Choroid plexus epithelial cell (primary cell): ENCODE data around the gene B3GNT3.
A peak's percentile ranks its signal among the peaks of the same experiment; 100 is the strongest.
"Not testable (repeated sequence)": the region's sequence is repeated elsewhere in the genome, so short reads cannot be mapped to it uniquely, and the experiment has no call there.

Experiments used
- DNase-seq: peaks from one replicate; pipeline ENCODE4 v3.0.0-alpha.2; 2010; ENCODE audit warnings: low read depth
- H3K4me3 ChIP-seq: 2 replicates; pipeline ENCODE4 v1.5.1; 2011; ENCODE audit warnings: low read depth, mild to moderate bottlenecking, control low read depth, low read length, moderate library complexity
- TF ChIP-seq, protein P1 (sequence below): conservative IDR thresholded peaks from 2 replicates; pipeline ENCODE4 v1.5.1; 2011; ENCODE audit warnings: low read depth, mild to moderate bottlenecking, control low read depth, inconsistent platforms, low read length, moderate library complexity

The B3GNT3 gene

DNA sequence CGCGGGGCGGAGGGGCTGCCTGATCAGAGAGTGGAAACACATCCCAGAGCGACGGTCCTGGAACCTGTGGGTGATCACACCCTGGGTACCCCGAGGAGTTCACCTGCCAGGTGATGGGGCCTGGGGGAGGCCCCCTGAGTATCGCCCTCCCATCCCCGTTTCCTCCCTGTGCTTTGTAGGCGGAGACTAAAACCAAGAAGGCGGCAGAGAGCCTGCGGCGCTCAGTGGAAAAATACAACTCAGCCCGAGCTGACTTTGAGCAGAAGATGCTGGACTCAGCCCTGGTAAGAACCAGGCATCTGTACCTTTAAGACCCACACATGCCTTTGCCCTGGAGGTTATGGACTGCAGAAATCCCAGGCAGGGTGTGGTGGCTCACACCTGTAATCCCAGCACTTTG lies 24.3 kb upstream of the B3GNT3 start:
- no peak for DNase-seq
- TF ChIP-seq, protein P1, sequence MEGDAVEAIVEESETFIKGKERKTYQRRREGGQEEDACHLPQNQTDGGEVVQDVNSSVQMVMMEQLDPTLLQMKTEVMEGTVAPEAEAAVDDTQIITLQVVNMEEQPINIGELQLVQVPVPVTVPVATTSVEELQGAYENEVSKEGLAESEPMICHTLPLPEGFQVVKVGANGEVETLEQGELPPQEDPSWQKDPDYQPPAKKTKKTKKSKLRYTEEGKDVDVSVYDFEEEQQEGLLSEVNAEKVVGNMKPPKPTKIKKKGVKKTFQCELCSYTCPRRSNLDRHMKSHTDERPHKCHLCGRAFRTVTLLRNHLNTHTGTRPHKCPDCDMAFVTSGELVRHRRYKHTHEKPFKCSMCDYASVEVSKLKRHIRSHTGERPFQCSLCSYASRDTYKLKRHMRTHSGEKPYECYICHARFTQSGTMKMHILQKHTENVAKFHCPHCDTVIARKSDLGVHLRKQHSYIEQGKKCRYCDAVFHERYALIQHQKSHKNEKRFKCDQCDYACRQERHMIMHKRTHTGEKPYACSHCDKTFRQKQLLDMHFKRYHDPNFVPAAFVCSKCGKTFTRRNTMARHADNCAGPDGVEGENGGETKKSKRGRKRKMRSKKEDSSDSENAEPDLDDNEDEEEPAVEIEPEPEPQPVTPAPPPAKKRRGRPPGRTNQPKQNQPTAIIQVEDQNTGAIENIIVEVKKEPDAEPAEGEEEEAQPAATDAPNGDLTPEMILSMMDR: no peak
- no peak overlapping the region for H3K4me3 ChIP-seq

DNA sequence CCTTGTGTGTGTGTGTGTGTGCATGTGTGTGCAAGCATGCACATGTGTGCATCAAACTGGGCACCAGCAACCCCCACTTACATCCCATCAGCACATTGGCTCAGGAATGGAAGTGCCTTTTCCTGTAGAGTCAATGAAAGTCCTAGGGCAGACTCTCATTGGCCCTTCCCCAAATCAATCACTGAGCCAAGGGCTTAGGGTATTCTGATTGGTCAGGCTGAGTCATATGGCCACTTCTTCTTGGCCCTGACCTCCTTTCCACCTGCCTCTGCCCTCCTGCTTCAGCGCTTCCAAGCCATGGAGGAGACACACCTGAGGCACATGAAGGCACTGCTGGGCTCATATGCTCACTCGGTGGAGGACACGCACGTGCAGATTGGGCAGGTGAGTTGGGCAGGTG lies 22.8 kb upstream of the B3GNT3 start:
- no peak overlapping the region for H3K4me3 ChIP-seq
- peak; percentile 43 for DNase-seq
- TF ChIP-seq, protein P1: no peak

DNA sequence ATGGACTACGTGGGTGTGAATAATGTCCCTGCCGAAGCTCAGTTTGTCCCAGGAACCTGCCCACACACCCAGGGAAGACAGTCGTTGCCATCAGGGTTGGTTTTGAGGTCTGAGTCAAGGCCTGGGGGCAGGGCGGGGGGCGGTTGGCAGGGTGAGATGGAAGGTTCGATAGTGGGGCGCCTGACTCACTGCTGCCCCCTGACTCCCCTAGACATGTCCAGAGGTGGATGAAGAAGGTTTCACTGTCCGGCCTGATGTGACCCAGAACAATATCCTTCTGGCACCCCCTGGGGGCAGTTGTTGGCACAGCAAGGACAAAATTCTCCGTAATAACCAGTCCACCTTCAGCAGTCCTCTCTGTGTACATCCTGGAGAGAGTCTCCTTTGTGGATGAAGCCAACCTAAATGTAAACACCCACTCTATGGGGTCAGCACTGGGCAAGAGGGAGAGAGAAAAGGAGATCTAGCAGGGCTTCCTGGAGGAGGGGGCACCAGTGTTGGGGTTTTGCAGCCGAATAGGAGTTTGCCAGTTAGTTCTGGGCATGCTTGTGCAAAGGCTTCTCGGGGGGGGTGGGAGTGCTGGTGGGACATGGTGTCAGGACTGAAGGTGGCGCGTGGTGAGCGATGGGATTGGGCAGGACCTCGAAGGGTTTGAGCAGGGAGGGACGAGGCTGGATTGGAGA lies 19.6 kb upstream of the B3GNT3 start:
- TF ChIP-seq, protein P1: peak; percentile 79
- H3K4me3 ChIP-seq: no peak overlapping the region
- DNase-seq: peak; percentile 52

DNA sequence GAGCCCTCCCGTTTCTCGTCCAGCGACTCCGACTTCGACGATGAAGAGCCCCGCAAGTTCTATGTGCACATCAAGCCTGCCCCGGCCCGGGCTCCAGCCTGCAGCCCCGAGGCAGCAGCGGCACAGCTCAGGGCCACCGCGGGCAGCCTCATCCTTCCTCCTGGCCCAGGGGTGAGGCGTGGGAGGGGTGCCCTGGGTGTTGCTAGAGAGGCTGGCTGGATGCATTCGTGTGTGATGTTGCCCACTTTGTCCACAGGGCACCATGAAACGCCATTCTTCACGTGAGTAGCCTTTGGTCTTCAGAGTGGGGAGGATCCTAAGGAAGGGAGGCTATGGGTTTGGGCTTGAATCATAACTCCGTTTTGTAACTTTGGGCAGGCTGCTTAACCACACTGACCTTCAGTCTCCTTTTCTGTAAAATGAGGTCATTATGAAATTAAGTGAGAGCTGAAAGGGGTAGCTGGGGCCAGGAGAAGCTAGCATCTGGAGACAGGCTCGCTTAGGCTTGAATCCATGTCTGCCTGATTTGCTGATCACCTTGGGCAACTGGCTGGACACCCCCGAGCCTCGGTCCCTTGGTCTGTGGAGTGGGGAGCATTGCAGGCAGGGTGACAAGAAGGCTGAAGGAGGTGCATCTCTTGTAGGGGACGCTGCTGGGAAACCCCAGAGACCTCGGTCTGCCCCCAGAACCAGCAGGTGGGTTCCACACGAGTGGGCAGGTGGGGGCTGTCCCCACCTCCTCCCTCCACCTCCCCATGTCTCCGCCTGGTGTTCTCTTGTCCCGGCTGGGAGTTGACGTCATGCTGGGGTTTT lies 18.7 kb upstream of the B3GNT3 start:
- H3K4me3 ChIP-seq: no peak overlapping the region

DNA sequence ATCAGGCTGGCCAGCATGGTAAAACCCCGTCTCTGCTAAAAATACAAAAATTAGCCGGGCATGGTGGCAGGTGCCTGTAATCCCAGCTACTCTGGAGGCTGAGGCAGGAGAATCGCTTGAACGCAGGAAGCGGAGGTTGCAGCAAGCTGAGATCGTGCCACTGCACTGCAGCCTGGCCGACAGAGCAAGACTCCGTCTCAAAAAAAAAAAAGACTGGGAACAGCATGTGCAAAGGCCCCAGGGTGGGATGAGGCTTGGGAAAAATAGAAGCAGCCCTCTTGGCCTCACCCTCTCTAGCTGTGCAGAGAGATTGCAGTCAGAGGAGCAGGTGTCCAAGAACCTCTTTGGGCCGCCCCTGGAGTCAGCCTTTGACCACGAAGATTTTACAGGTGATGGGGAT lies 17.1 kb upstream of the B3GNT3 start:
- H3K4me3 ChIP-seq, DNase-seq: not testable (repeated sequence)

More for the DNA sequence above, 18.7 kb upstream of the B3GNT3 start:
- TF ChIP-seq, protein P1: no peak
- peak; percentile 46 for DNase-seq

DNA sequence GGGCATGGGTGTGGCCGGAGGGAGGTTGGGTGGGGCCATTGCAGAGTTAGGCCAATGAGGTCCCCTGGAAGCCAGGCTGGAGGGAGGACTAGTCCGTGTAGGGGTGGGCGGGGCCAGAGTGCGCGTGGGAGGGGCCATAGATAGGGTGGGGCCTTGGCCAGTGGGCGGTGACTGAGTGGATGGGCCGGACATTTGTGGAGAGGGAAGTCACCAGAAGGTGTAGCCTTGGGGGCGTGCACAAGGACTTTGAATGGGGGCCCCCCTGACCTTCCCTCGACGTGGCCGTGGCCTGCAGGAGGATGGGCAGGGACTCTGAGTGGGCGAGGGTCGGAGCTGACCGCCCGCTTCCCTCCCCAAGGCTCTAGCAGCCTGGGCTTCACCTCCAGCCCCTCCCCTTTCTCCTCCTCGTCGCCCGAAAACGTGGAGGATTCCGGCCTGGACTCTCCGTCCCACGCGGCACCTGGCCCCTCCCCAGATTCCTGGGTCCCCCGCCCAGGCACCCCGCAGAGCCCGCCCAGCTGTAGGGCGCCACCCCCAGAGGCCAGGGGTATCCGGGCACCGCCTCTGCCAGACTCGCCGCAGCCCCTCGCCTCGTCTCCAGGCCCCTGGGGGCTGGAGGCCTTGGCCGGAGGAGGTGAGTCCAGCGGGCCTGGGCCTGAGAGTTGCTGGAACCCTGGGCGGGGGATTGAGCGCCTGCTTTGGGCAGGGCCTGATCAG lies 16.5 kb upstream of the B3GNT3 start:
- TF ChIP-seq, protein P1: no peak
- peak; percentile 68 for DNase-seq
- H3K4me3 ChIP-seq: peak overlapping the region; percentile 39
